IMR-90 (cell line): ENCODE data around the gene SOSTDC1. TPM values are rescaled to one million over a fixed set of nuclear protein-coding genes. Genes with fewer than 3 reads are reported as not detected.

Experiments used
- ATAC-seq: fragments of 200-7000 bp; cut with Tn5 transposase; 2 replicates; pipeline ENCODE4 v1.9.1; 2020; ENCODE audit warnings: low read depth, mild to moderate bottlenecking, moderate library complexity
- BruUV-seq: library from RNA; stranded (reverse); fragments of 400-500 nt; replicated peaks from 2 replicates; lab custom pipeline; 2021; lab: Mats Ljungman, UMichigan
- CTCF ChIA-PET: fragments of 300-600 bp; formaldehyde crosslinking; extraction: SDS; loops from one replicate; lab custom pipeline; 2021; ENCODE audit warnings: antibody characterized with exemption; lab: Yijun Ruan, JAX
- POLR2A ChIA-PET: fragments of 300-600 bp; sonication (Branson Sonifier 250); formaldehyde crosslinking; loops from one replicate; lab custom pipeline; 2022; ENCODE audit warnings: antibody characterized with exemption; ENCODE audit not compliant: unreplicated experiment; lab: Charles Lee
- DNase-seq: peaks from one replicate; pipeline ENCODE4 v3.0.0; 2013
- H2AFZ ChIP-seq: replicated peaks from 2 replicates; pipeline ENCODE3; 2013; ENCODE audit warnings: low read length, mild to moderate bottlenecking; ENCODE audit not compliant: poor library complexity
- H2AK5ac ChIP-seq: 2 replicates; pipeline ENCODE4 v1.6.1; 2013; ENCODE audit warnings: low read depth, low read length, inconsistent platforms
- H2AK9ac ChIP-seq: replicated peaks from 2 replicates; pipeline ENCODE3; 2013; ENCODE audit warnings: mild to moderate bottlenecking, low read depth, low read length, moderate library complexity; ENCODE audit not compliant: poor library complexity
- H2BK120ac ChIP-seq: 2 replicates; pipeline ENCODE4 v1.6.1; 2013; ENCODE audit warnings: low read depth, low read length, inconsistent platforms
- H2BK15ac ChIP-seq: 3 replicates; pipeline ENCODE4 v1.6.1; 2013; ENCODE audit warnings: low read depth, low read length, inconsistent platforms
- H2BK20ac ChIP-seq: 2 replicates; pipeline ENCODE4 v1.6.1; 2013; ENCODE audit warnings: low read depth, mild to moderate bottlenecking, inconsistent platforms, low read length, moderate library complexity
- H2BK5ac ChIP-seq: 2 replicates; pipeline ENCODE4 v1.6.1; 2013; ENCODE audit warnings: mild to moderate bottlenecking, low read depth, low read length, inconsistent platforms; ENCODE audit not compliant: poor library complexity, severe bottlenecking
- H3K14ac ChIP-seq: replicated peaks from 2 replicates; pipeline ENCODE4 v1.6.1; 2013; ENCODE audit warnings: low read depth, low read length, inconsistent platforms
- H3K18ac ChIP-seq: 2 replicates; pipeline ENCODE4 v1.6.1; 2013; ENCODE audit warnings: low read depth, low read length, control low read depth
- H3K23ac ChIP-seq: 2 replicates; pipeline ENCODE4 v1.6.1; 2013; ENCODE audit warnings: low read depth, low read length, inconsistent platforms
- H3K27ac ChIP-seq: 2 replicates; pipeline ENCODE4 v1.5.1; 2013; ENCODE audit warnings: mild to moderate bottlenecking, control low read depth, low read length; ENCODE audit not compliant: insufficient read depth
- H3K27me3 ChIP-seq: 2 replicates; pipeline ENCODE4 v1.6.1; 2013; ENCODE audit warnings: low read length; ENCODE audit not compliant: control insufficient read depth, insufficient read depth
- H3K36me3 ChIP-seq: 2 replicates; pipeline ENCODE4 v1.6.1; 2013; ENCODE audit warnings: low read length, mixed read lengths; ENCODE audit not compliant: control insufficient read depth, insufficient read depth
- H3K4ac ChIP-seq: 2 replicates; pipeline ENCODE4 v1.6.1; 2013; ENCODE audit warnings: low read depth, low read length, inconsistent platforms
- H3K4me1 ChIP-seq: 2 replicates; pipeline ENCODE4 v1.6.1; 2013; ENCODE audit warnings: low read length, mixed read lengths; ENCODE audit not compliant: control insufficient read depth, insufficient read depth
- H3K4me2 ChIP-seq: 2 replicates; pipeline ENCODE4 v1.6.1; 2013; ENCODE audit warnings: low read depth, mild to moderate bottlenecking, control low read depth, low read length, moderate library complexity
- H3K4me3 ChIP-seq: 2 replicates; pipeline ENCODE4 v1.5.1; 2013; ENCODE audit warnings: low read depth, mild to moderate bottlenecking, control low read depth, low read length, moderate library complexity; ENCODE audit not compliant: insufficient read depth
- H3K56ac ChIP-seq: 2 replicates; pipeline ENCODE4 v1.6.1; 2013; ENCODE audit warnings: low read length, inconsistent platforms; ENCODE audit not compliant: insufficient read depth; ENCODE audit errors: extremely low read depth
- H3K79me1 ChIP-seq, 2 experiments: 2 replicates each; pipeline ENCODE4 v1.6.1; 2013; ENCODE audit warnings: low read length in 2 of 2, inconsistent platforms in 1 of 2, low read depth in 1 of 2
- H3K9ac ChIP-seq: 2 replicates; pipeline ENCODE4 v1.6.1; 2013; ENCODE audit warnings: low read depth, low read length, control low read depth
- H3K9me1 ChIP-seq: 2 replicates; pipeline ENCODE4 v1.6.1; 2013; ENCODE audit warnings: low read length, inconsistent platforms; ENCODE audit not compliant: insufficient read depth
- H3K9me3 ChIP-seq: 2 replicates; pipeline ENCODE4 v1.6.1; 2013; ENCODE audit warnings: low read length; ENCODE audit not compliant: control insufficient read depth, insufficient read depth
- H4K20me1 ChIP-seq: 2 replicates; pipeline ENCODE4 v1.6.1; 2013; ENCODE audit warnings: low read length, inconsistent platforms; ENCODE audit not compliant: insufficient read depth
- H4K5ac ChIP-seq: 2 replicates; pipeline ENCODE4 v1.6.1; 2013; ENCODE audit warnings: mild to moderate bottlenecking, low read depth, low read length, control low read depth
- H4K8ac ChIP-seq, 2 experiments: 2 replicates each; pipeline ENCODE4 v1.6.1; 2013; ENCODE audit warnings: low read depth in 2 of 2, low read length in 2 of 2, control low read depth in 1 of 2, inconsistent platforms in 1 of 2
- H4K91ac ChIP-seq: 2 replicates; pipeline ENCODE4 v1.6.1; 2013; ENCODE audit warnings: low read depth, low read length, inconsistent platforms; ENCODE audit not compliant: insufficient read depth
- FOS ChIP-seq: fragments of 150-350 bp; IDR thresholded peaks from 2 replicates; pipeline ENCODE4 v1.6.1; 2016; ENCODE audit warnings: low read depth, low read length
- MAFK ChIP-seq: IDR thresholded peaks from 2 replicates; pipeline ENCODE4 v1.6.1; 2012; ENCODE audit warnings: low read depth, low read length, improper control_type of control experiment
- MAZ ChIP-seq: IDR thresholded peaks from 2 replicates; pipeline ENCODE4 v1.6.1; 2012; ENCODE audit warnings: low read depth, mild to moderate bottlenecking, low read length, improper control_type of control experiment, moderate library complexity, borderline replicate concordance
- NFE2L2 ChIP-seq: fragments of 150-350 bp; IDR thresholded peaks from 2 replicates; pipeline ENCODE4 v1.6.1; 2016; ENCODE audit warnings: low read depth, mild to moderate bottlenecking, low read length
- RCOR1 ChIP-seq: IDR thresholded peaks from 2 replicates; pipeline ENCODE4 v1.6.1; 2012; ENCODE audit warnings: mild to moderate bottlenecking, low read length, improper control_type of control experiment; ENCODE audit not compliant: insufficient replicate concordance
- RFX5 ChIP-seq: IDR thresholded peaks from 2 replicates; pipeline ENCODE4 v1.8.0; 2012; ENCODE audit warnings: low read depth, mild to moderate bottlenecking, low read length, moderate library complexity
- SMC3 ChIP-seq: fragments of 150-350 bp; IDR thresholded peaks from 2 replicates; pipeline ENCODE4 v1.6.1; 2016; ENCODE audit warnings: low read depth, mild to moderate bottlenecking, antibody characterized with exemption, low read length, moderate library complexity
- WGBS, 2 experiments: methylation state at CpG; one replicate each; pipeline versions ENCODE4 v1.1.5 to v1.1.7; 2013; ENCODE audit warnings: missing lambda C conversion rate in 2 of 2; ENCODE audit not compliant: insufficient read length in 1 of 2; ENCODE audit errors: extremely low coverage in 2 of 2; 5-methylcytosine and 5-hydroxymethylcytosine counted together
- dilution Hi-C: fragments of 300-500 bp; cut with HindIII; formaldehyde crosslinking; loops from one replicate; pipeline ENCODE4 v1.14.3; 2018; ENCODE audit warnings: low sequenced_read_pairs; ENCODE audit not compliant: unreplicated experiment
- in situ Hi-C: fragments of 300-500 bp; cut with MboI; formaldehyde crosslinking; loops from 3 replicates; pipeline ENCODE4 v1.14.3; 2019; ENCODE audit warnings: low sequenced_read_pairs, inconsistent platforms, mixed read lengths
- intact Hi-C: fragments of 100-400 bp; cut with micrococcal nuclease; formaldehyde crosslinking; loops from 2 replicates; pipeline ENCODE4 v1.10.0; 2022
- polyA plus RNA-seq, 3 experiments: library from polyadenylated mRNA; depleted of rRNA; stranded (reverse); fragments of >200 nt; gene quantifications; 2 replicates each; pipeline ENCODE4 v1.2.3, GENCODE V29; 2012; ENCODE audit warnings: low replicate concordance in 1 of 3
- total RNA-seq: library from RNA; depleted of rRNA; stranded (reverse); fragments of >200 nt; gene quantifications from 2 replicates; pipeline ENCODE4 v1.2.3, GENCODE V29; 2012
- TF ChIP-seq, protein P1 (sequence below): fragments of 150-350 bp; IDR thresholded peaks from 2 replicates; pipeline ENCODE4 v1.6.1; 2016; ENCODE audit warnings: low read depth, mild to moderate bottlenecking, low read length, moderate library complexity, borderline replicate concordance
- TF ChIP-seq, protein P2 (sequence below): fragments of 150-350 bp; IDR thresholded peaks from 2 replicates; pipeline ENCODE4 v1.6.1; 2017; ENCODE audit warnings: mild to moderate bottlenecking, antibody characterized with exemption, low read length, low read depth
- TF ChIP-seq, protein P3 (sequence below): conservative IDR thresholded peaks from 2 replicates; pipeline ENCODE4 v1.5.1; 2012; ENCODE audit warnings: mild to moderate bottlenecking, low read depth, low read length, improper control_type of control experiment

Gene SOSTDC1
- total and polyA plus RNA-seq, 2 of the 4 experiments (the other 2 are of a cell fraction) = 0.07 TPM; not detected in 1

DNA sequence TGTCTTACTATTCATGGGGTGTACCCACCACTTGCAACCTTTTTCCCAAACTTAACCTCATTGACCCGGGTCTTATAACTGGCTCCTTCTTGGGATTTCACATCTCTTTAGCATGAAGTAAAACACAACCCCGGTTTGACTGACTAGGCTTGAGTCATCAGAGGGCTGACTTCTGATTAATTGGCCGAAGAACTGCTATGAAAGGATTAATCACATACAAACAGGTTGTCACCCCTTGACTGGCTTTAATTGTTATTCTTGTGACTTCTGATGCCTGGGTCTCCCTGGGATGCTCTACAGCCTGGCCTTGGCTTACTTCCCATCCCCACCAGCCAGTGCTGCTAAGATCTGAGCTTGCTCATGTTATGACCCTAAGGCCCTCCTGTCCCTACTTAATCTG, 35.4 kb downstream of the SOSTDC1 start (continued):
- TF ChIP-seq MAZ (no peak), NFE2L2 (no peak)
- TF ChIP-seq, protein P1, sequence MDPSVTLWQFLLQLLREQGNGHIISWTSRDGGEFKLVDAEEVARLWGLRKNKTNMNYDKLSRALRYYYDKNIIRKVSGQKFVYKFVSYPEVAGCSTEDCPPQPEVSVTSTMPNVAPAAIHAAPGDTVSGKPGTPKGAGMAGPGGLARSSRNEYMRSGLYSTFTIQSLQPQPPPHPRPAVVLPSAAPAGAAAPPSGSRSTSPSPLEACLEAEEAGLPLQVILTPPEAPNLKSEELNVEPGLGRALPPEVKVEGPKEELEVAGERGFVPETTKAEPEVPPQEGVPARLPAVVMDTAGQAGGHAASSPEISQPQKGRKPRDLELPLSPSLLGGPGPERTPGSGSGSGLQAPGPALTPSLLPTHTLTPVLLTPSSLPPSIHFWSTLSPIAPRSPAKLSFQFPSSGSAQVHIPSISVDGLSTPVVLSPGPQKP = no peak

DNA sequence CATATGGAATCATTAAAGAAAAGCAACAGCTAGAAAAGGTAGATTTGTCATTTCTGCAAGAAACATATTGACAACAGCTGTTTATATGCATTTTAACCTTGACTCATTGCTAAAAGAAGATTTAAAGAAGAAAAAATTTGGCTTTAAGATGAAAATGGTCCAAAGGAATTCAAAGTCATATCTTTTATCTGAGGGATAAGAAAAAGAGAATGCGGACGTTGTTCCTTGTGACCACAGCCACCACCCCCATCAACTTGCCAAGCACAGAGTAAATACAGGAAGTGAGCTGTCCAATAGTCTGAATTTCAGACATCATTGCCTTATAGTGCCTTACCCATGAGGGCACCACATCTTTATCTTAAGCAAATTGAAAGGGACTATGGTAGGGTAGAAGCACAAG, 36.9 kb downstream of the SOSTDC1 start:
- peak overlapping the region; percentile 10; the same call in 1 of the 2 replicates for H2BK20ac ChIP-seq
- H3K4me1 ChIP-seq = peaks cover 4% of the 10 kb centered on the region; the same call in 1 of the 2 replicates
- in situ Hi-C loops (no loop called here), dilution Hi-C loops (no loop called here), intact Hi-C loops (loop anchor here (10.0 kb wide), 1 partner anchor 486 kb away; no protein-coding TSS in a partner anchor)
- H3K4me2 ChIP-seq = no peak overlapping the region; the same call in 1 of the 2 replicates
- no peak overlapping the region; the same call in 2 of the 3 replicates for H2BK15ac ChIP-seq
- H4K5ac ChIP-seq = no peak overlapping the region
- peak; percentile 84 for DNase-seq
- H3K9ac ChIP-seq = no peak overlapping the region
- no peak overlapping the region for H2AK9ac ChIP-seq
- H3K14ac ChIP-seq = 0 out of 2 replicates have a peak overlapping the region, but pooled peaks have one; percentile 17
- H3K9me1 ChIP-seq = peaks cover 3% of the 10 kb centered on the region; the same call in 1 of the 2 replicates
- POLR2A ChIA-PET = no interaction called here
- no peaks in the 10 kb centered on the region for H3K9me3 ChIP-seq
- no peak overlapping the region for H2AK5ac ChIP-seq
- H3K18ac ChIP-seq = no peak overlapping the region; the same call in 1 of the 2 replicates
- no peak overlapping the region for H3K4me3 ChIP-seq
- H3K27ac ChIP-seq = no peak overlapping the region
- H4K8ac ChIP-seq = no peak overlapping the region
- H4K91ac ChIP-seq = peak overlapping the region; percentile 76; the same call in 1 of the 2 replicates
- H3K56ac ChIP-seq = no peak overlapping the region
- BruUV-seq = no TSS peak
- peak overlapping the region; percentile 92; the same call in 1 of the 2 replicates for H3K23ac ChIP-seq
- CTCF ChIA-PET = interaction anchor here (0.6 to 1.3 kb wide), 2 partner anchors 262 to 351 kb away, joined by 3 to 4 read pairs; no protein-coding TSS in a partner anchor
- no peaks in the 10 kb centered on the region for H3K36me3 ChIP-seq
- H4K20me1 ChIP-seq = no peaks in the 10 kb centered on the region
- WGBS, 2 experiments = no CpG with 5 or more reads among the region's 2 CpGs
- H2BK120ac ChIP-seq = peak overlapping the region; percentile 83
- ATAC-seq = peak; percentile 84
- no peak overlapping the region for H2AFZ ChIP-seq
- H3K79me1 ChIP-seq = no peaks in the 10 kb centered on the region
- H3K4ac ChIP-seq = no peak overlapping the region
- H2BK5ac ChIP-seq = peak overlapping the region; percentile 82
- H3K27me3 ChIP-seq = no peaks in the 10 kb centered on the region
- TF ChIP-seq RCOR1 (no peak), FOS (no peak), MAZ (no peak), SMC3 (no peak), MAFK (no peak), RFX5 (no peak)
- TF ChIP-seq, protein P2, sequence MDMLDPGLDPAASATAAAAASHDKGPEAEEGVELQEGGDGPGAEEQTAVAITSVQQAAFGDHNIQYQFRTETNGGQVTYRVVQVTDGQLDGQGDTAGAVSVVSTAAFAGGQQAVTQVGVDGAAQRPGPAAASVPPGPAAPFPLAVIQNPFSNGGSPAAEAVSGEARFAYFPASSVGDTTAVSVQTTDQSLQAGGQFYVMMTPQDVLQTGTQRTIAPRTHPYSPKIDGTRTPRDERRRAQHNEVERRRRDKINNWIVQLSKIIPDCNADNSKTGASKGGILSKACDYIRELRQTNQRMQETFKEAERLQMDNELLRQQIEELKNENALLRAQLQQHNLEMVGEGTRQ = no peak
- TF ChIP-seq, protein P3, sequence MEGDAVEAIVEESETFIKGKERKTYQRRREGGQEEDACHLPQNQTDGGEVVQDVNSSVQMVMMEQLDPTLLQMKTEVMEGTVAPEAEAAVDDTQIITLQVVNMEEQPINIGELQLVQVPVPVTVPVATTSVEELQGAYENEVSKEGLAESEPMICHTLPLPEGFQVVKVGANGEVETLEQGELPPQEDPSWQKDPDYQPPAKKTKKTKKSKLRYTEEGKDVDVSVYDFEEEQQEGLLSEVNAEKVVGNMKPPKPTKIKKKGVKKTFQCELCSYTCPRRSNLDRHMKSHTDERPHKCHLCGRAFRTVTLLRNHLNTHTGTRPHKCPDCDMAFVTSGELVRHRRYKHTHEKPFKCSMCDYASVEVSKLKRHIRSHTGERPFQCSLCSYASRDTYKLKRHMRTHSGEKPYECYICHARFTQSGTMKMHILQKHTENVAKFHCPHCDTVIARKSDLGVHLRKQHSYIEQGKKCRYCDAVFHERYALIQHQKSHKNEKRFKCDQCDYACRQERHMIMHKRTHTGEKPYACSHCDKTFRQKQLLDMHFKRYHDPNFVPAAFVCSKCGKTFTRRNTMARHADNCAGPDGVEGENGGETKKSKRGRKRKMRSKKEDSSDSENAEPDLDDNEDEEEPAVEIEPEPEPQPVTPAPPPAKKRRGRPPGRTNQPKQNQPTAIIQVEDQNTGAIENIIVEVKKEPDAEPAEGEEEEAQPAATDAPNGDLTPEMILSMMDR = no peak
- TF ChIP-seq, protein P1 = no peak
